Cardiac muscle cell (in vitro differentiated cells and primary cell): Measurements from ENCODE around the gene PTPRM. TPM values are rescaled to one million over a fixed set of nuclear protein-coding genes. Genes with fewer than 3 reads are reported as not detected.

Source experiments
- DNase-seq, 2 donors: peaks; one replicate each; pipeline versions ENCODE4 v3.0.0 to v3.0.0-alpha.2; 2010 to 2017; ENCODE audit warnings: low read depth in 1 of 2, low spot score in 1 of 2
- H3K27ac ChIP-seq: fragments of 200-600 bp; sonication (generic); 2 replicates; pipeline ENCODE4 v1.5.1; 2016
- H3K27me3 ChIP-seq: fragments of 200-600 bp; sonication (generic); 2 replicates; pipeline ENCODE4 v1.6.0; 2016; ENCODE audit warnings: control low read depth
- H3K36me3 ChIP-seq: fragments of 200-600 bp; sonication (generic); 2 replicates; pipeline ENCODE4 v1.5.1; 2016; ENCODE audit warnings: control low read depth
- H3K4me1 ChIP-seq: fragments of 200-600 bp; sonication (generic); 2 replicates; pipeline ENCODE4 v1.8.1; 2017; ENCODE audit warnings: low read depth, mild to moderate bottlenecking, mixed run types
- H3K4me3 ChIP-seq: fragments of 200-600 bp; sonication (generic); 2 replicates; pipeline ENCODE4 v1.5.1; 2016; ENCODE audit warnings: mild to moderate bottlenecking
- H3K9me3 ChIP-seq: fragments of 200-600 bp; sonication (generic); 2 replicates; pipeline ENCODE4 v1.5.1; 2017; ENCODE audit warnings: low read depth, mild to moderate bottlenecking, control low read depth
- polyA plus RNA-seq: library from polyadenylated mRNA; unstranded; fragments of >200 nt; fragmentation: Nextera tagmentation; extraction: Ambion mirVana; gene quantifications from 2 replicates; pipeline ENCODE4 v1.2.1, GENCODE V29; 2016
- total RNA-seq: library from RNA; depleted of rRNA; stranded (reverse); fragments of >200 nt; gene quantifications from 2 replicates; pipeline ENCODE4 v1.2.3, GENCODE V29; 2016
- TF ChIP-seq, protein P1 (sequence below): IDR thresholded peaks from 2 replicates; pipeline ENCODE4 v1.5.1; 2012; ENCODE audit warnings: low read depth, mild to moderate bottlenecking, low read length

PTPRM gene
- total and polyA plus RNA-seq, 2 experiments from 2014 or later: 26.5 to 48.8 TPM

DNA sequence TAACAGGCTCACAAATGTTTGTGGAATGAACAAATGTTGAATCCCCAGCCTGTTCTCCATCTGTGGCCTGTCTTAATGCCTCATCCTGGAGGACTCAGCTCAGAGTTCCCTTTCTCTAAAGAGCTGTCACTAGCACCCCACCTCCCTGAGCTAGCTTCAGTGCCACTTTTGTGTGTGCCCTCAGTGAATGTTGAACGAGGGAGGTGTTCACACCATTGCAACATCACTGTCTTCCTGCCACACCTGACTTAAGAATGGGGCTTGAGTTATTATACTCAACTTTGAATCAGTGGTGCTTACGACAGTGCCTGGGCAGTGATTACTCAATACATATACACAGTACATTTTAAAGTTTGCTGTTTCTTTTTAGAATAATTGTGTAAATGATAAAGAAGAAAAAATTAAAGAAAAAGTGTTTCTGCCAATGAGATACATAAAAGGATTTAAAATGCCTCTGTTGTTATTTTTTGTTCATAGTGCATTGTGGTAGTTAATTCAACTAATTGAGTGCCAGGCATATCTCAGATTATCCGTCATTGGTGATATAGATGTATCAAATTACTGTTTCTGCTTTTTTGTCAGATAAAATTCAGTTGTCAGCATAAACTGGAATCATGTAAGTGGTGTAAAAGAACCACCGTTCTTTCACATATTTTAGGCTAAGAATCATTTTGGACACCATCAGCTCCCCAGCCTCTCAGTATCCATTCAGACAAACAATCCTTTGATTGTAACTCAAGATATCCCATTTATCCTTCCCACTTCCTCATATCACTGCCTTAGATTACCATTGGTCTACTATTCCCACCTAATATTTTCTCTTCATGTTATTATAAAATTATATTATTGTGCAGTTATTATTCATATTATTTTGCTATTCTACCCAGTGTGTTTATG lies 304.7 kb downstream of the PTPRM start:
- H3K27ac ChIP-seq: no peak overlapping the region
- no peaks in the 10 kb centered on the region for H3K9me3 ChIP-seq
- H3K36me3 ChIP-seq: no peaks in the 10 kb centered on the region
- H3K4me1 ChIP-seq: peaks cover 35% of the 10 kb centered on the region
- no peak overlapping the region for H3K4me3 ChIP-seq
- DNase-seq: peak in 1 of 2 donors; percentile 46
- H3K27me3 ChIP-seq: no peaks in the 10 kb centered on the region
- TF ChIP-seq, protein P1, sequence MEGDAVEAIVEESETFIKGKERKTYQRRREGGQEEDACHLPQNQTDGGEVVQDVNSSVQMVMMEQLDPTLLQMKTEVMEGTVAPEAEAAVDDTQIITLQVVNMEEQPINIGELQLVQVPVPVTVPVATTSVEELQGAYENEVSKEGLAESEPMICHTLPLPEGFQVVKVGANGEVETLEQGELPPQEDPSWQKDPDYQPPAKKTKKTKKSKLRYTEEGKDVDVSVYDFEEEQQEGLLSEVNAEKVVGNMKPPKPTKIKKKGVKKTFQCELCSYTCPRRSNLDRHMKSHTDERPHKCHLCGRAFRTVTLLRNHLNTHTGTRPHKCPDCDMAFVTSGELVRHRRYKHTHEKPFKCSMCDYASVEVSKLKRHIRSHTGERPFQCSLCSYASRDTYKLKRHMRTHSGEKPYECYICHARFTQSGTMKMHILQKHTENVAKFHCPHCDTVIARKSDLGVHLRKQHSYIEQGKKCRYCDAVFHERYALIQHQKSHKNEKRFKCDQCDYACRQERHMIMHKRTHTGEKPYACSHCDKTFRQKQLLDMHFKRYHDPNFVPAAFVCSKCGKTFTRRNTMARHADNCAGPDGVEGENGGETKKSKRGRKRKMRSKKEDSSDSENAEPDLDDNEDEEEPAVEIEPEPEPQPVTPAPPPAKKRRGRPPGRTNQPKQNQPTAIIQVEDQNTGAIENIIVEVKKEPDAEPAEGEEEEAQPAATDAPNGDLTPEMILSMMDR: no peak

DNA sequence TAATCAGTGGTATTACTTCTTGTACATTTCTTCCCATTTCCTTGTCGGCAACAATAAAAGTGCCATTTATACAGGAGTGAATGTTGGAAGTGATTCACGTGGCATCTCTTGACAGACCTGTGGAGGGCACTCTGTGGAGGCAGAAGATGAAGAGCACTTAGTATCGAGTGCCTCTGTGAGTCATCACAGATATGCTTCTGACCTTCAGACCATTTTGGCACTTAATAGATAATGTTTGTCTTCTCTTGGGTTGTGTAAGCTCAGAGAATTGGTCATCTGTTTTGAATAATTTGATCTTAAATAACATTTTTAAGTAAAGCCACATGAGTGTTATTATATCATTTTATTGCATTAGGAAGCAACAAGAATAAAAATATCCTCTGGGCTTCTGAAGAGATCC lies 305.5 kb downstream of the PTPRM start:
- H3K9me3 ChIP-seq: no peaks in the 10 kb centered on the region
- no peaks in the 10 kb centered on the region for H3K36me3 ChIP-seq
- peak; percentile 41 to 48 for DNase-seq
- no peak overlapping the region for H3K4me3 ChIP-seq
- H3K4me1 ChIP-seq: peaks cover 35% of the 10 kb centered on the region
- H3K27ac ChIP-seq: no peak overlapping the region
- TF ChIP-seq, protein P1: peak; percentile 20
- H3K27me3 ChIP-seq: no peaks in the 10 kb centered on the region

DNA sequence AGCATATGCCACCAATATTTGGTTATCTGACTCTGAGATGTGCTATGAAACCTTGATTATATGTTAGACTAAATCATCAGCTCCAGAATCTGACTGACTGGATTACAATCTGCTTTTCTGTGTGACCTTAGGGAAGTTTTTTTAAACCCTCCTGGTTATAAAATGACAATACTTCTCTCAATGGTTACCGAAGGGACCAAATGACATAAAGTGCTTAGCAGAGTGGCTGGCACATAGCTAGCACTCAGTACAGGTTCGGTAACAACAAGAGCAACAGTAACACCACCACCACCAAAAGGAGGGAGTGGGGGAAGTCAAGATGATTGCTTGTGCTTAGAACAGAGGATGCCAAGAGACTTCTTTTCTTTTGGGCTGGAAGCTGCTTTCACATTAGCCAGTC lies 306.2 kb downstream of the PTPRM start:
- no peak for DNase-seq
- H3K4me3 ChIP-seq: no peak overlapping the region
- H3K9me3 ChIP-seq: no peaks in the 10 kb centered on the region
- TF ChIP-seq, protein P1: no peak
- H3K4me1 ChIP-seq: peaks cover 40% of the 10 kb centered on the region
- H3K27ac ChIP-seq: peak overlapping the region; percentile 42
- H3K27me3 ChIP-seq: no peaks in the 10 kb centered on the region
- no peaks in the 10 kb centered on the region for H3K36me3 ChIP-seq

DNA sequence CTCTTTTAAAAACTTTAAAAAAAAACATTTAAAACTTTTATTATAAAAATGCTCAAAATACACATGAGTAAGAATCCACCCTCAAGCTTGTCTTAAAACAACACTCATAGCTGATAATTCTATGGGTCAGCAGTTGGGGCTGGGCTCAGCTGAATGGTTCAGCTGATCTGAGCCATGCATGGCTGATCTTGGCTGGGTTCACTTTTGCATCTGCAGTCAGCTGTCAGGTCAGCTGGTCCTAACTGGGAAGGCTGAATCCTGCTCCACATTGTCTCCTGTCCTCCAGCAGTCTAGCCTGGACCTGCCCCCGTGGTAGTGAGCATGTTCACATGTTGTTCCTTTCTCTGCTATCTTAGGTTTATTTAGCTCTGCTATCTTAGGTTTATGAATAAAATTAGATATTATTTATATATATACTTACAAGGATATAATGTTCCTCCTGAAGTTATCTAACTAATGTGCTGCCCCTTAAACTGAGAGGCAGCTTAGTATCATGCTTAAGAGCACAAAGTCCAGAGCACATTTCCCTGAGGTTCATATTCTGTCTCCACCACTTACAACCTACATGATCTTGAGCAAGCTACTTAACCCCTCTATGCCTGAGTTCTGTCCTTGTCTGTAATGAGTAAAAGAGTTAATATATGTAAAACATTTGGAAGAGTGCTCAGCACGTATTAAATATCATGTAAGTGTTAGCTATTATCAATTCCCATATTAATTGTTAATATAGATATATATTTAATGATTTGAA lies 309.4 kb downstream of the PTPRM start:
- Histone ChIP-seq H3K4me1 (peaks cover 33% of the 10 kb centered on the region), H3K27ac (no peak overlapping the region), H3K9me3 (no peaks in the 10 kb centered on the region), H3K27me3 (no peaks in the 10 kb centered on the region), H3K36me3 (no peaks in the 10 kb centered on the region), H3K4me3 (no peak overlapping the region)
- TF ChIP-seq, protein P1: no peak
- no peak for DNase-seq

DNA sequence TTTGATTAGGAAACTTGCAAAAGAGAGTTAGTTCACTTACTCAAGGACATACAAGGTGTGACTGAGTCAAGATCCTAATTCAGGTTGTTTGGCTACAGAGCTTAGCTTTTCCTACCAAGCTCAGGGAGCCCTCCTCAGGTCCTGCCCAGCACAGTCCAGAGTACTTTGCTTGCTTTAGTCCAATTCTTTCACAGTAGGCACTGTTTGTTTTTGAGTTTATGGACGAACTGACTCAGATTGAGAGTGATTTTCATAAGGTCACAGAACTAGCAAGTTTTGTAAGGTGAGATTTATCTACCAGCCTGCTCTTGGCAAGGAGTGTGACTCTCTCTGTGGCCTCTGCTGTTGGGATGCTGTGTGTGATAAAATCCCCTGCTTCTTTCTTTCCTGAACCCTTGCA lies 310.5 kb downstream of the PTPRM start:
- no peak for DNase-seq
- Histone ChIP-seq H3K36me3 (no peaks in the 10 kb centered on the region), H3K27me3 (no peaks in the 10 kb centered on the region), H3K4me3 (no peak overlapping the region), H3K27ac (peak overlapping the region; percentile 3), H3K9me3 (no peaks in the 10 kb centered on the region), H3K4me1 (peaks cover 22% of the 10 kb centered on the region)
- TF ChIP-seq, protein P1: no peak
